ENCODE results near the gene CAMK2G.

DNA sequence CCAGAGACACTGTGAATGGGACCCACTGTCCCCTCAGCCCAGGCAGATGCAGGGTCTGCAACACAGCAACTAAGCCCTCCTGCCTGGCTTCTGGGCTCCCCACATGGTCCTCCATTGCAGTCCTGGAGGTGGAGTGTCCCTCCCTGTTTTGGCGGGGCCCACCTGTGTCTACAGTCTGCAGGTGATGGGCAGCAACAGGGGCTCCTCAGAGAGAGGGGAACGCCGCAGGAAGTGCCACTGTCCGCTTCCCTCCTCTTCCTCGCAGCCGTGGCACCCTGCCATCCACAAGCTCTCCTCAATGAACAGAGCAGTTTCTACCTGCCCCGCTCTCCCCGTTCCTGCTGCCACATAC, 9.3 kb downstream of the CAMK2G start:
- TF ChIP-seq, protein P1, sequence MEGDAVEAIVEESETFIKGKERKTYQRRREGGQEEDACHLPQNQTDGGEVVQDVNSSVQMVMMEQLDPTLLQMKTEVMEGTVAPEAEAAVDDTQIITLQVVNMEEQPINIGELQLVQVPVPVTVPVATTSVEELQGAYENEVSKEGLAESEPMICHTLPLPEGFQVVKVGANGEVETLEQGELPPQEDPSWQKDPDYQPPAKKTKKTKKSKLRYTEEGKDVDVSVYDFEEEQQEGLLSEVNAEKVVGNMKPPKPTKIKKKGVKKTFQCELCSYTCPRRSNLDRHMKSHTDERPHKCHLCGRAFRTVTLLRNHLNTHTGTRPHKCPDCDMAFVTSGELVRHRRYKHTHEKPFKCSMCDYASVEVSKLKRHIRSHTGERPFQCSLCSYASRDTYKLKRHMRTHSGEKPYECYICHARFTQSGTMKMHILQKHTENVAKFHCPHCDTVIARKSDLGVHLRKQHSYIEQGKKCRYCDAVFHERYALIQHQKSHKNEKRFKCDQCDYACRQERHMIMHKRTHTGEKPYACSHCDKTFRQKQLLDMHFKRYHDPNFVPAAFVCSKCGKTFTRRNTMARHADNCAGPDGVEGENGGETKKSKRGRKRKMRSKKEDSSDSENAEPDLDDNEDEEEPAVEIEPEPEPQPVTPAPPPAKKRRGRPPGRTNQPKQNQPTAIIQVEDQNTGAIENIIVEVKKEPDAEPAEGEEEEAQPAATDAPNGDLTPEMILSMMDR (IDR thresholded peaks at IDR 0.05; ENCODE audit: insufficient read depth, low read length, poor library complexity, severe bottlenecking): no peak
- no peak for TF ChIP-seq EZH2phosphoT487 (conservative IDR thresholded peaks at IDR 0.05; ENCODE audit: low read length)

All from SU-DHL-6 (cell line).